GM18520 (cell line): ENCODE measurements around the gene RAPGEF5.

Experiments used
- ATAC-seq: cut with Tn5 transposase; IDR thresholded peaks from one replicate; pipeline ENCODE4 v1.9.1; 2021; ENCODE audit not compliant: unreplicated experiment

Gene RAPGEF5

DNA sequence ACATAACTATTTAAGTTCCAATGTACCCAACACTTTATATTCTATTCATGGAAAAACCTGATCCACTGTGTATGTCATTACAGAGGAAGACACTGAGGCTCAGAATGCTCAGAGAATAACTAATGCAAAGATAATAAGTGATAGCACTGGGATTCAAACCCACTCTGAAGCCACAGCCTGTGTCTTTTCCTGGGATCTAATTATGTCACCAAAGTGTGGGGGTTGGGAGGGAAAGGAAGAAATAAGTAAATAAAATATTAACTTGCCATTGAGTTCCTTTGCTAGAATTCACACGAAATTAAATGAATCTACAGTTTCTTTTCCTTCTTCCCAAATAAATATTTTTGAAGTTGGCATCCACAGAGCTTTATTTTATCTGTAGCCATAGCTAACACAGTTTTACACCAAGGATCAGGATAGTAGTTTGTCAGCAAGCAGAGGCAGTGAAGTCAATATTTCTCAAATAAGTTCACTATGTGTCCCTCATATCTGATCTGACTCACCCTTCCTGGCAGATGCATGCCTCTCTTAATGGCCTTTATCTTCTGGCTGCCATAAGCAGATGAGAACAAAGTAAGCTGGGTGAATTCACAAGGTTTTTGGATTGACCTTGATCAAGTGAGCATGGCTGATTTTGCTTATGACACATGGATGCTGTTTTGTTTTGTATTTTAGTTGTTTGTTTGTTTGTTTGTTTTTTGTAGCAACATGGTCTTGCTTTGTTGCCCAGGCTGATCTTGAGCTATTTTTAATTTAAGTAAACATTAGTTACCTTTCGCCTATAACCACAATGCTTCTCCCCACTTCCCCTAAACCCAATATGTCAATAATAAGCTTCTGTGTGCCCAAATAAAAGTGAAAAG is 6.3 kb downstream of the RAPGEF5 start:
- peak; percentile 25 for ATAC-seq

DNA sequence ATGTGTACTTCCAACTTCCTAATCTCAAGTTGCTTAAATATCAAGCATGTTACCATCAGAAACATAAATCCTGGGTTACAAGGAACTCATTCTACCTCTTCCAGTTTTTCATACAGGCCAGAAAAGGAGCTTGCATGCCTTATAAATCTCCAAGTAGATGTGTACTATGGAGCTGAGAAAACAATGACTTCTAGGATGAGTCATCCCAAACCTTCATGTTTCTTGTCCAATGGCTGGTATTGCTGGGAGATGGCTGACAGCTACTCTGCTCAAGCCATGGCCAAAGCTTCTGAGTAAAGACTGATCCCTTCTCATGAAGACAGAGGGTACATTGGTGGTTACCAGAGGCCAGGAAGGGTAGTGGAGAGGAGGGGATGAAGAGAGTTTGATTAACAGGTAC is 8.6 kb downstream of the RAPGEF5 start:
- ATAC-seq: no peak

GRCh38 chr7:22346383-22347107 is 10.4 kb downstream of the RAPGEF5 start:
- no peak for ATAC-seq

- ATAC-seq: no peak
Observed at GRCh38 chr7:22344655-22345054, 12.3 kb downstream of the RAPGEF5 start.

GRCh38 chr7:22343612-22344011 is 13.3 kb downstream of the RAPGEF5 start:
- no peak for ATAC-seq

DNA sequence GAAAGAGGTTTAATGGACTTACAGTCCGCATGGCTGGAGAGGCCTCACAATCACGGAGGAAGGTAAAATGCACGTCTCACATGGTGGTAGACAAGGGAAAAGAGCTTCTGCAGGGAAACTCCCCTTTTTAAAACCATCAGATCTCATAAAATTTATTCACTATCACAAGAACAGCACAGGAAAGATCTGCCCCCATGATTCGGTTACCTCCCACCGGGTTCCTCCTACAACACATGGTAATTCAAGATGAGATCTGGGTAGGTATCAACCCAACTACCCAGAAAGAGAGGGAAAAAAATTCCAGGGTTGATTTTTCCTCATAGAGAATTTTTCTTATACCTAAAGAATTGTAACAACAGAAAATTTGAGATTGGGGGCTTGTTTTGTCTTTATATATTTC is 13.9 kb downstream of the RAPGEF5 start:
- ATAC-seq: no peak

GRCh38 chr7:22339725-22340390 is 17.1 kb downstream of the RAPGEF5 start:
- ATAC-seq: no peak

GRCh38 chr7:22338877-22339276 is 18.1 kb downstream of the RAPGEF5 start:
- no peak for ATAC-seq

DNA sequence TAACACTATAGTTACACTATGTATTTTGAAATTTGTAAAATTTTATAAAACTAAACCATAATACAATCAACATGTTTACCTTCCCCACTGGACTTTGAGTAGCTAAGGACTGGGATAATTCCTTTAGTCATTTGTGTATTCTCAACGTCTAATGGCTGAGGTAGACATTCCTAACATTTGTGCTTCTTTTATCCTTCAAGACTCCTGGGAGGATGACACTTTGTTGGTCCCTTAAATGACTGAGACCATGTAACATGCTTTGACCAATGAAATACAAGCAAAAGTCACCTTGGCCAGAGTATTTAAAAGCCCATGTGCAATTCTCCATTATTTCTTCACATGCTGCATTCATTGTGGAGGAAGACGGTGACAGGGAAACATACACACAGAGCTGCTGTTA is 18.5 kb downstream of the RAPGEF5 start:
- no peak for ATAC-seq

GRCh38 chr7:22333680-22334141 is 23.2 kb downstream of the RAPGEF5 start:
- ATAC-seq: no peak

DNA sequence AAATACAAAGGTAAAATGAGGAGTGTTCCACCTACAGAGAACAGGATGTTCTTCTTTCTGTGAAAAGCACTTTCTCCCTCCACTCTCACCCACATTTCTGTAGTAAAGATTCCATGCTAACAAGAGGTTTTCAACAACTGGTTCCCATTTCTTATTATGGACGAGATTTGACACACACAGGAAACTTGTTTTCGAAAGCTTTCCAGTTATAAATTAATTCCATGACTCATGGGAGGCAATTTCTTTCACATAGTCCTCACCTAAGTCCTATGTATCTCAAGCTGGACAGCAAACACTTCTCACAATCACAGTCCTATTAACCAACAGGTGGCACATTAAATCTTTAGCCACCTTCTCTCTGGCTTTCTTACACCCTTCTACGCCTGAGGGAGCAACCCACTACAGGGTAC is 24.5 kb downstream of the RAPGEF5 start:
- ATAC-seq: no peak

DNA sequence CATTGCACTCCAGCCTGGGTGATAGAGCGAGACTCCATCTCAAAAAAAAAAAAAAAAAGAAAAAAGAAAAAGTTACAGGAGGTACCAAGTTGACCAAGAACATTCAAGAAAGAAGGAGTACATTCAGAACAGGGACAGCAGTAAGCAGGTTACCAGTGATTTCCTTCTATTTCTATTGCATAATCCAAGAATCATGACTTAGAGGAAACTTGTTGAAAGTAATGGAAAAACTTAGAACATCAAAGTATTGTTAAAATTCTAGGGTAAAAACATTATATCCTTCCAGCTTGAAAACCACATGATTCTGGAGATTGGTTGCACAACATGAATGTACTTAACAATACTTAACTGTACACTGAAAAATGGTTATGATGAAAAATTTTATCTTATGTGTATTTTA is 25.2 kb downstream of the RAPGEF5 start:
- ATAC-seq: no peak

- no peak for ATAC-seq
Observed at GRCh38 chr7:22330903-22331302, 26.1 kb downstream of the RAPGEF5 start.

DNA sequence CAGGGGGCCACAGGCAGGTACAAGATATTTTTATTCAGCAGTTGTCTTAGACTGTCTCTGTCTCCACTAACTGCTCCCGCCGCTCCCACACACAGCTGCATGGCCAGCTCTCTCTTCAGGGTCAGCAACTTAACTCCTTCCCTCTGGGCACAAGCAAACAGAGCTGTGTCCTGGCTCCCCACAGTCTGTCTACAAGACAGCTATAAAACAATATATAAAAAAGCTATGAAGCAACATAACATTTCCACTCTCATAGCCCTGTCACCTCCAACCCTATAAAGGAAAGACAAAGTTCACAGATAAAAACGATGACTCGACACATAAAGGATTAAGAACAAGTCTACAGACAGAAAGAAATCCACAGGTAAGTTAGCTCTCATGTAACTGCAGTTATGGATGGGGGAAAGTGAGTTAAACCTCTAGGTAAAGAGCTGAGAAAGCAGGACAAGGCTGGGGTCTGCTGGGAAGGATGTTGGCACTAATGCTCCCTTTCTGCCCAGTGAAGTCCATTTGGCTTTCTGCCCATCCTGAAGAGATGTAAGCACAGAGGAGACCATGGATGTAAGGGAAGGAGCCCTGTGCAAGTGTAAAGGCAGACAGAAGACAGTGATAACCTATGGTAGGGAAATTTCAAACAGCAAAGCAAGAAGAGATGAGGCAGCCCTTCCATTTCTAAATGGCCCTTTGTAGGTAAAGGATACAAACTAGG is 27.0 kb downstream of the RAPGEF5 start:
- no peak for ATAC-seq

GRCh38 chr7:22326181-22326580 is 30.8 kb downstream of the RAPGEF5 start:
- ATAC-seq: no peak

- no peak for ATAC-seq
Observed at GRCh38 chr7:22325671-22326070, 31.3 kb downstream of the RAPGEF5 start.

DNA sequence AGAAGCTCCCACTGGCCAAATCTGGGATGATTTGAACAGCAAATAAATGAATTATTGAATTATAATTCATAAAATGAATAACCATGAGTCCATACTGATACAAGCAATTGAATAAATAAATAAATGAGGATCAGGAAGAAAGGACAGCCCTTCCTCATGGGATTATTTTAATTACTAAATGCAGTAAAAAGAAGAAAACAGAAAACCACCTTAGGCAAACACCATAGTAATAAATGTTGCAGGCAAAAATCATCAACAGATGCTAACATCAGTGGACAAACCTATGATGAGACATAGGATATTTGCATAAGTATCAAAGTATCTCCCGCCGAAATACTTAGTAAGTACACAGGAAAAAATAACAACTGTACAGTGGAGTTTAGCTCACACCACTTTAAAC is 33.2 kb downstream of the RAPGEF5 start:
- no peak for ATAC-seq

DNA sequence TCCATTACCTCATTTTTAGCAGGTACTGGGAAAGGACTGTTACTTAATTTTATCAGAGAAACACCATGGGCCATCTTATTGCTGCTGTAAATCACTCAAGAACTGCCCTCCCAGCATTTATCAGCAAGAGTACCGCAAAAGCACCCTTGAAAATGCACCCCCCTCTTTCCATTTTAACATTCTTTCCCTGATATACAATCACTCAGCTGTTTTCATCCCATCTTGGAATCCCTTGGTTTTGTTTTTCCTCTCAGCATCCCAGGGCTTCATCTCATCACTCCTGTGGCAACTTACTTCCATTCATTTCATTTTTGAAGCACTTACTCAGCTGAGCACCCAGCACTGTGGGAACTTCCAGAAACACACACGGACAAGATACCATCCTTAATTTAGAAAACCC is 36.5 kb downstream of the RAPGEF5 start:
- no peak for ATAC-seq

DNA sequence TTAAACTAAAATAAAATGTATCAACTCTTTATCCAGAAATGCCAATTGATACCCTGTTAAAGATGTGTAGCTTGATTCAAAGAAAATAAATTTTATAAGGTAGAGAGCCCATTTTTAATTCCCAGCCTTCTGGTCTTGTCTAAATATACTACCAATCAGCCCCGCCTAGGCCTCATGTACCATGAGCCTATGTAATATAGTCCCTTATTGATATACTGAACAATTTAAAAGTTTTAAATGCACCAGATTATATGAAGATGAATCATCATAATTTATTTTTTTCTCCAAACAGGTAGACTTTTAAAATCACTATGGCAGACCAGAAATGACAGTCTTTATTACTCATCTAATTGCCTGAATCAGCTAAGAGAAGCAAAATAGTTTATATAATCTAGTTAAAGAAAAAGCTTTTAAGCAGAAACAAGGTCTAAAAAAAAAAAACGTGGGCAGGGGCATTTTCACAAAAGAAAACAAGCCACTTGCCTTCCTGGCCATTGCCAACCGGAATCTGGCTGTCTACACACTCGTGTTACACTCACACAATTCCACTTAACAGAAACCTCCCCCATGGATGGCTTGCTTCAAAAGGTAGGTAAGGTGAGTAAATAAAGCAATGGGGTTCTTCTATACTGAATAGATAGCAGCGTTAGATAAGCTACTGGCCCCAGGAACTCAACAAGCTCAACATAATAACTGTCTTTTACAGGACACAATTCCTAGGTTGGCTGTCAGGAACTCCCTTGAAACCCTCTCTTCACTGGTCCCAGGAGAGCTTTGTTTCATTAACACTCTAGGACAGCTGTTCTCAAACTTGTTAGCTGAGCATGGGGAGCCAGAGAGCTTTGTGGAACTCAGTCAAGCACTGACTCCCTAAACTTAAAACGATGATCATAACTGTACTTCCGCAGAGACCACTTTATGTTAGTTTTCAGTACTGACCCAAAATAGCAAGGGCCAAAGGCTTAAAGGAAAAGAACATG is 37.2 kb downstream of the RAPGEF5 start:
- no peak for ATAC-seq

- ATAC-seq: no peak
Observed at GRCh38 chr7:22318376-22318775, 38.6 kb downstream of the RAPGEF5 start.
